ENCODE results near the gene PERCC1. TPM values are rescaled to one million over a fixed set of nuclear protein-coding genes. Genes with fewer than 3 reads are reported as not detected.

The PERCC1 gene
- total and polyA plus RNA-seq, 2 of the 4 experiments (the other 2 are of a cell fraction), result not detected

GRCh38 chr16:1434644-1435592, 4.0 kb downstream of the PERCC1 start:
- H3K79me1 ChIP-seq (ENCODE audit: low read depth in 1 of 2, low read length in 2 of 2), result no peaks in the 10 kb centered on the region
- H3K4me2 ChIP-seq (ENCODE audit: low read depth, low read length), result no peak overlapping the region
- CTCF ChIA-PET, result no interaction called here
- no peak overlapping the region for H3K4ac ChIP-seq (ENCODE audit: low read depth, low read length)
- TF ChIP-seq POLR2A (IDR thresholded peaks at IDR 0.05; ENCODE audit: low read depth, low read length), result no peak
- no peak for TF ChIP-seq RAD21 (IDR thresholded peaks at IDR 0.05; ENCODE audit: low read length)
- no peak for TF ChIP-seq MAZ (IDR thresholded peaks at IDR 0.05; ENCODE audit: borderline replicate concordance, low read depth, low read length)
- no peak for TF ChIP-seq CTCF (conservative IDR thresholded peaks at IDR 0.05; ENCODE audit: low read depth, low read length)
- TF ChIP-seq NFE2L2 (IDR thresholded peaks at IDR 0.05; ENCODE audit: low read depth, low read length), result no peak
- H2AFZ ChIP-seq (replicated peaks; ENCODE audit: low read length, poor library complexity), result no peak overlapping the region
- DNase-seq, result no peak
- no peak overlapping the region for H2BK15ac ChIP-seq (ENCODE audit: low read depth, low read length)
- no peak overlapping the region for H3K18ac ChIP-seq (ENCODE audit: low read depth, low read length)
- no peaks in the 10 kb centered on the region for H3K9me1 ChIP-seq (ENCODE audit: insufficient read depth, low read length)
- intact Hi-C loops (cut with micrococcal nuclease), result no loop called here
- no peak overlapping the region for H3K9ac ChIP-seq (ENCODE audit: low read depth, low read length)
- H3K36me3 ChIP-seq (ENCODE audit: control insufficient read depth, insufficient read depth, low read length), result no peaks in the 10 kb centered on the region
- H3K4me1 ChIP-seq (ENCODE audit: control insufficient read depth, insufficient read depth, low read length), result no peaks in the 10 kb centered on the region
- no peaks in the 10 kb centered on the region for H4K20me1 ChIP-seq (ENCODE audit: insufficient read depth, low read length)
- ATAC-seq (ENCODE audit: low read depth), result no peak
- no peak overlapping the region for H3K27ac ChIP-seq (ENCODE audit: insufficient read depth, low read length)
- H4K91ac ChIP-seq (ENCODE audit: insufficient read depth, low read depth, low read length), result no peak overlapping the region
- no peak overlapping the region for H4K8ac ChIP-seq (ENCODE audit: low read depth in 2 of 2, low read length in 2 of 2)
- POLR2A ChIA-PET (ENCODE audit: unreplicated experiment), result no interaction called here
- H3K23ac ChIP-seq (ENCODE audit: low read depth, low read length), result no peak overlapping the region
- H2AK9ac ChIP-seq (replicated peaks; ENCODE audit: low read depth, low read length, poor library complexity), result no peak overlapping the region
- no TSS peak for BruUV-seq (replicated peaks)
- no peak overlapping the region for H2BK120ac ChIP-seq (ENCODE audit: low read depth, low read length)
- dilution Hi-C loops (cut with HindIII; ENCODE audit: low sequenced_read_pairs, unreplicated experiment), result no loop called here
- in situ Hi-C loops (cut with MboI; ENCODE audit: low sequenced_read_pairs), result no loop called here
- H4K5ac ChIP-seq (ENCODE audit: low read depth, low read length), result no peak overlapping the region
- peaks cover 10% of the 10 kb centered on the region; the same call in 1 of the 2 replicates for H3K27me3 ChIP-seq (ENCODE audit: control insufficient read depth, insufficient read depth, low read length)
- H3K14ac ChIP-seq (replicated peaks; ENCODE audit: low read depth, low read length), result no peak overlapping the region
- no peak overlapping the region for H3K56ac ChIP-seq (ENCODE audit: extremely low read depth, insufficient read depth, low read length)
- H3K4me3 ChIP-seq (ENCODE audit: insufficient read depth, low read depth, low read length), result no peak overlapping the region
- WGBS, 2 experiments (ENCODE audit: extremely low coverage in 2 of 2, insufficient read length in 1 of 2), result 92% methylated on average over 17 of the region's 40 CpGs; no CpG with 5 or more reads in 1 of the 2 experiments
- H2BK5ac ChIP-seq (ENCODE audit: low read depth, low read length, poor library complexity, severe bottlenecking), result no peak overlapping the region
- H2BK20ac ChIP-seq (ENCODE audit: low read depth, low read length), result no peak overlapping the region
- no peak overlapping the region for H2AK5ac ChIP-seq (ENCODE audit: low read depth, low read length)
- no peaks in the 10 kb centered on the region for H3K9me3 ChIP-seq (ENCODE audit: control insufficient read depth, insufficient read depth, low read length)

All from IMR-90 (cell line).